ENCODE results near the gene MED12.
"Not testable (repeated sequence)": the region's sequence is repeated elsewhere in the genome, so short reads cannot be mapped to it uniquely, and the experiment has no call there.

The MED12 gene

DNA sequence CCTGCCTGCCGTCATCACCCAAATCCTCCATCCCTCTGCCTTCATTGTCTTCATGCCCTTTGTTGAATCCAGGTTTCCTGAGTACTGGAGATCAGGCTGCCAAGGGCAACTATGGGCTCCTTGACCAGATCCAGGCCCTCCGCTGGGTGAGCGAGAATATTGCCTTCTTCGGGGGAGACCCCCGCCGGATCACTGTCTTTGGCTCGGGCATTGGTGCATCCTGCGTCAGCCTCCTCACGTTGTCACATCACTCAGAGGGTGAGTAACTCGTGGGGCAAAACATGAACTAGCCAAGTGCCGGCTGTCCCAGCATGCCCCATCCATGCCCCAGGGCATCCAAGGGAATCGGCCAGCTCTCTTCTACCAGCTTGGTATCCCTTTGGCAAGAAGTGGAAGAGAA, 45.7 kb downstream of the MED12 start:
- DNase-seq, result no peak

- no peak for DNase-seq
Measured at GRCh38 chrX:71166461-71166860, 48.1 kb downstream of the MED12 start.

GRCh38 chrX:71167031-71167781, 48.8 kb downstream of the MED12 start:
- DNase-seq, result no peak

- DNase-seq, result no peak
Measured at GRCh38 chrX:71168134-71168533, 49.7 kb downstream of the MED12 start.

GRCh38 chrX:71169586-71169985, 51.2 kb downstream of the MED12 start:
- no peak for DNase-seq

GRCh38 chrX:71170660-71171059, 52.3 kb downstream of the MED12 start:
- no peak for DNase-seq

DNA sequence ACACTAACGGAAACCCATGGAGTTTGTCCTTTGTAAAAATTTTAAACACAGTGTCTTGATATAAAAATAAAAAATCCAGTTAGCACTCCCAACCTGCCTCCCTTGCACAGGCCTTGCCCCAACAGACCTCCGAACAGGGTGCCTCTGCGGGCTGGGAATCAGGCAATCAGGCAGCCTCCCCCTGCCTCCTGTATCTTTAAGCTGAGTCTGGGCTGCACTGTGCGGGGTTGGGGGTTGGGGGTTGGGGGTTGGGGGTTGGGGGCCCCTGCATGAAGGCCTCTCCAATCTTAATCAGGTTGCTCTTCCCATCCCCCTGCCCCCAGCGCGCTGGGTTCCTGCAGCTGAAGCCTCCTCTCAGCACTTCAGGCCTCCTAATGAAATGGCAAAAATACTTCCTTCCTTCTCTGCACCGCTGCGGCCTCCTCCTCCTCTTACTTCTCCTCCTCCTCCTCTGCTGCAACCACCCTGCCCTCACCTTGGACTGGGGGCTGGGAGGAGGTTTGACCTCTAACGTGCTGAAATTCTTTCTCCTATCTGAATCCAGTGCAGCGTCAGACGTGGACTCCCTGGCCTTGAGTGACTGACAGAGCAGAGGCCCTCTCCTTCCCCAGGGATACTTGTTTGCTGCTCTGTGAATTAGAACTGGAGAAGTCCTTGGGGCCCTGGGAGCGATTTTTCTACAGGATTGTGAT, 52.9 kb downstream of the MED12 start:
- no peak for DNase-seq

DNA sequence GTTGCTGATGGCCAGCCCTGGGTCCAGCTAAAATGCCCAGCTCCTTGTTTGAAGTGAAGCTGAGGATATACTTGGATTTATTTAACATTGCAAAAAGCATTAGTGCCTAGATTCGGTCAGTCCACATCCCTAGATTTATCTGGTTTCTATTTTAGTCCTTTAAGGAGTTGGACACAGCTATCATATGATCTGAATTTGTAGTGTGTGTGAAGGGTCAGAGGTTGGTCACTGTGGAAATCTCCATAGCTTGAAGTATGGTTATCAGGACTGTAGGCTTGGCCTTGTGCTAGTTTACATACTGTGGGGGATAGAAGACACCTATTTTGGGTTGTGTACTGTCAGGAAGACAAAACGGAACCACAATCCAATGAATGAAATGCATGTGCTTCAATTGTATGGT, 55.0 kb downstream of the MED12 start:
- DNase-seq, result no peak

DNA sequence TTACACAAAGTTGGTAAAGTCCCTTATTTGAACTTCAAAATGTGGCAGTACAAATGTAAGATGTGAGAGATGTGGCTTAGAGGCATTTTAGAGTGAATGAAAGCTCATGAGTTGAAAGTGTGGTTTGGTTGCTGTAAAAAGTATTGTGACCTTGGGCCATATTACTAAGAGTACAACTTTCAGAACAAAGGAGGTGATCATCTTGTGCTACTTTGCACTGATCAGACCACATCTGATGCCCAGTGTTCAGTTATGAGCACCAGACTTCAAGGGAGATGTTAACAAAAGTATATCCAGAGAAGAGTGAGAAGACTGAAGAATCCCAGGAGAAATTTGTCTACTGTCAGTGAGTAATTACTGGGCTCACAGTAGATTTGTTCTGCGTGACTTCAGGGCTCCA, 56.4 kb downstream of the MED12 start:
- no peak for DNase-seq

GRCh38 chrX:71175531-71175930, 57.1 kb downstream of the MED12 start:
- no peak for DNase-seq

- DNase-seq, result peak; percentile 6
Measured at GRCh38 chrX:71177327-71177726, 58.9 kb downstream of the MED12 start.

GRCh38 chrX:71178908-71179307, 60.5 kb downstream of the MED12 start:
- DNase-seq, result peak; percentile 69

GRCh38 chrX:71180579-71181265, 62.3 kb downstream of the MED12 start:
- not testable (repeated sequence) for DNase-seq

DNA sequence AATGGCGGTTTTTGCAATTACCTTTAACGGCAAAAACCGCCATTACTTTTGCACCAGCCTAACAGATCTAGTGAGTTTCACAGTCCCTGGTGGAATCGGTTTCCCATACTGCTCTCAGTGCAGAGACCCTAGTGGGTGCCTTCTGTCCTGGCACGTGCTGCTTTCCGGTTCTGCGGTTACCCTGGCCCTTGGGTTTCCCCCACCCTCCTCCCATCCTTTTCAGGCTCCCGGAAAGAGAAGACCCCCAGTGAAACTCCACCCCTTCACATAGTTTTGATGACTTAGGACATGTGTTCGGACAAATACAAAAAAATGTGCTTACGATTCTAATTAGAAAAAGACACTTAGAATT, 63.1 kb downstream of the MED12 start:
- no peak for DNase-seq

- peak; percentile 97 for DNase-seq
Measured at GRCh38 chrX:71181910-71182799, 63.8 kb downstream of the MED12 start.

GRCh38 chrX:71182871-71183270, 64.5 kb downstream of the MED12 start:
- no peak for DNase-seq

- no peak for DNase-seq
Measured at GRCh38 chrX:71183341-71183740, 64.9 kb downstream of the MED12 start.

GRCh38 chrX:71184092-71184491, 65.7 kb downstream of the MED12 start:
- no peak for DNase-seq

GRCh38 chrX:71184803-71185495, 66.6 kb downstream of the MED12 start:
- no peak for DNase-seq

- no peak for DNase-seq
Measured at GRCh38 chrX:71191248-71191647, 72.9 kb downstream of the MED12 start.
